ENCODE data around the gene S1PR5.

GRCh38 chr19:10520652-10521318, 3.5 kb upstream of the S1PR5 start:
- TF ChIP-seq NFIC (IDR thresholded peaks at IDR 0.05) (peak; percentile 85), CTCF (IDR thresholded peaks at IDR 0.05 in 2 of 3, conservative IDR thresholded peaks at IDR 0.05 in 1 of 3; ENCODE audit: insufficient read depth in 2 of 3, low read depth in 1 of 3, low read length in 3 of 3) (no peak), MAX (CRISPR knock-in tag; IDR thresholded peaks at IDR 0.05) (no peak), ZFP36 (IDR thresholded peaks at IDR 0.05; ENCODE audit: low read depth, low read length, partially characterized antibody) (no peak)

Measured in K562 (cell line).